Liver (tissue), 9 donors: ENCODE data around the gene BCL7C. TPM values are rescaled to one million over a fixed set of nuclear protein-coding genes. Genes with fewer than 3 reads are reported as not detected.

ENCODE experiments used
- DNase-seq: peaks from one replicate; pipeline ENCODE4 v3.0.0-alpha.2; 2017; ENCODE audit warnings: low spot score
- H3K27ac ChIP-seq, 2 donors: one replicate each; pipeline ENCODE4 v1.7.0; 2013; ENCODE audit warnings: inconsistent platforms in 2 of 2, low read length in 2 of 2, control low read depth in 1 of 2, low read depth in 1 of 2, mild to moderate bottlenecking in 1 of 2
- H3K27me3 ChIP-seq, 4 donors: one replicate each; pipeline versions ENCODE4 v1.6.1 to v1.7.0; 2013; ENCODE audit warnings: low read length in 3 of 4, inconsistent platforms in 1 of 4, mild to moderate bottlenecking in 1 of 4, moderate library complexity in 1 of 4; ENCODE audit not compliant: control insufficient read depth in 4 of 4, insufficient read depth in 4 of 4
- H3K36me3 ChIP-seq, 4 donors: one replicate each; pipeline versions ENCODE4 v1.6.1 to v1.7.0; 2013; ENCODE audit warnings: low read length in 3 of 4, mild to moderate bottlenecking in 3 of 4, low read depth in 1 of 4, moderate library complexity in 1 of 4; ENCODE audit not compliant: control insufficient read depth in 4 of 4, insufficient read depth in 3 of 4
- H3K4me1 ChIP-seq, 4 donors: one replicate each; pipeline versions ENCODE4 v1.6.1 to v1.7.0; 2013; ENCODE audit warnings: low read length in 3 of 4, mild to moderate bottlenecking in 3 of 4, moderate library complexity in 1 of 4; ENCODE audit not compliant: control insufficient read depth in 4 of 4, insufficient read depth in 4 of 4
- H3K4me3 ChIP-seq, 3 donors: one replicate each; pipeline versions ENCODE4 v1.6.1 to v1.7.0; 2013; ENCODE audit warnings: low read length in 3 of 3, control low read depth in 1 of 3, low read depth in 1 of 3, mild to moderate bottlenecking in 1 of 3
- H3K9ac ChIP-seq, 2 donors: one replicate each; pipeline ENCODE4 v1.7.0; 2013; ENCODE audit warnings: low read length in 2 of 2, mild to moderate bottlenecking in 2 of 2, moderate library complexity in 2 of 2, control low read depth in 1 of 2, low read depth in 1 of 2
- H3K9me3 ChIP-seq, 4 donors: one replicate each; pipeline versions ENCODE4 v1.6.1 to v1.7.0; 2013; ENCODE audit warnings: low read length in 3 of 4; ENCODE audit not compliant: control insufficient read depth in 4 of 4
- ATF3 ChIP-seq: IDR thresholded peaks from 2 replicates; pipeline ENCODE4 v1.6.1; 2016; ENCODE audit warnings: antibody characterized with exemption
- EGR1 ChIP-seq, 2 donors: IDR thresholded peaks; 2 replicates each; pipeline ENCODE4 v1.6.1; 2016 to 2018; ENCODE audit warnings: antibody characterized with exemption in 2 of 2, low read depth in 2 of 2
- FOXA1 ChIP-seq: IDR thresholded peaks from 2 replicates; pipeline ENCODE4 v1.6.1; 2016; ENCODE audit warnings: antibody characterized with exemption
- FOXA2 ChIP-seq: IDR thresholded peaks from 2 replicates; pipeline ENCODE4 v1.6.1; 2016; ENCODE audit warnings: antibody characterized with exemption
- GABPA ChIP-seq, 2 donors: IDR thresholded peaks in 1 of 2; conservative IDR thresholded peaks in 1 of 2; 2 replicates each; pipeline ENCODE4 v1.6.1; 2016; ENCODE audit warnings: antibody characterized with exemption in 2 of 2, mild to moderate bottlenecking in 1 of 2, moderate library complexity in 1 of 2
- HNF4A ChIP-seq, 2 donors: conservative IDR thresholded peaks; 2 replicates each; pipeline ENCODE4 v1.6.1; 2016; ENCODE audit warnings: antibody characterized with exemption in 2 of 2, mild to moderate bottlenecking in 2 of 2
- HNF4G ChIP-seq: IDR thresholded peaks from 2 replicates; pipeline ENCODE4 v1.6.1; 2016; ENCODE audit warnings: antibody characterized with exemption
- JUND ChIP-seq, 2 donors: IDR thresholded peaks; 2 replicates each; pipeline ENCODE4 v1.6.1; 2016; ENCODE audit warnings: antibody characterized with exemption in 2 of 2
- NR2F2 ChIP-seq: IDR thresholded peaks from 2 replicates; pipeline ENCODE4 v1.6.1; 2016; ENCODE audit warnings: antibody characterized with exemption
- RAD21 ChIP-seq, 2 donors: IDR thresholded peaks; 2 replicates each; pipeline ENCODE4 v1.6.1; 2016; ENCODE audit warnings: antibody characterized with exemption in 2 of 2, mild to moderate bottlenecking in 2 of 2
- REST ChIP-seq: IDR thresholded peaks from 2 replicates; pipeline ENCODE4 v1.6.1; 2016; ENCODE audit warnings: antibody characterized with exemption, mild to moderate bottlenecking
- RXRA ChIP-seq, 2 donors: IDR thresholded peaks; 2 replicates each; pipeline ENCODE4 v1.6.1; 2017 to 2018; ENCODE audit warnings: antibody characterized with exemption in 2 of 2, mild to moderate bottlenecking in 1 of 2
- SP1 ChIP-seq: IDR thresholded peaks from 2 replicates; pipeline ENCODE4 v1.6.1; 2018; ENCODE audit warnings: antibody characterized with exemption, mild to moderate bottlenecking
- TAF1 ChIP-seq: conservative IDR thresholded peaks from 2 replicates; pipeline ENCODE4 v1.6.1; 2016; ENCODE audit warnings: antibody characterized with exemption, mild to moderate bottlenecking
- YY1 ChIP-seq: IDR thresholded peaks from 2 replicates; pipeline ENCODE4 v1.6.1; 2016; ENCODE audit warnings: antibody characterized with exemption, mild to moderate bottlenecking
- WGBS: extraction: QIAGEN DNeasy Blood & Tissue Kit; methylation state at CpG from one replicate; pipeline ENCODE4 v1.1.7; 2013; 5-methylcytosine and 5-hydroxymethylcytosine counted together
- polyA plus RNA-seq, 2 donors: library from polyadenylated mRNA; stranded (reverse) in 1 of 2; unstranded in 1 of 2; fragments of 200-250 nt in 1 of 2; fragments of >200 nt in 1 of 2; fragmentation: Nextera tagmentation in 1 of 2; extraction: Ambion mirVana in 1 of 2; gene quantifications; one replicate each; pipeline versions ENCODE4 v1.2.1 to v1.2.3, GENCODE V29; 2013 to 2015
- total RNA-seq, 2 donors: library from RNA; depleted of rRNA; stranded (reverse); fragments of >200 nt; gene quantifications; one replicate each; pipeline ENCODE4 v1.2.3, GENCODE V29; 2014
- TF ChIP-seq, protein P1 (sequence below): IDR thresholded peaks from 2 replicates; pipeline ENCODE4 v1.6.1; 2016; ENCODE audit warnings: antibody characterized with exemption
- TF ChIP-seq, protein P2 (sequence below): IDR thresholded peaks from 2 replicates; pipeline ENCODE4 v1.6.1; 2016; ENCODE audit warnings: antibody characterized with exemption
- TF ChIP-seq, protein P3 (sequence below): fragments of 150-350 bp; IDR thresholded peaks from 2 replicates; pipeline ENCODE4 v1.5.1; 2017; ENCODE audit warnings: improper control_type of control experiment, low read depth, low read length; ENCODE audit not compliant: missing input control
- donor health status: healthy.
- donor health status: healthy.
- donor health status: healthy.
- donor health status: healthy.
- donor health status: healthy.

BCL7C gene
- total and polyA plus RNA-seq, 4 donors: 3.4 to 7.1 (median 5.5) TPM

DNA sequence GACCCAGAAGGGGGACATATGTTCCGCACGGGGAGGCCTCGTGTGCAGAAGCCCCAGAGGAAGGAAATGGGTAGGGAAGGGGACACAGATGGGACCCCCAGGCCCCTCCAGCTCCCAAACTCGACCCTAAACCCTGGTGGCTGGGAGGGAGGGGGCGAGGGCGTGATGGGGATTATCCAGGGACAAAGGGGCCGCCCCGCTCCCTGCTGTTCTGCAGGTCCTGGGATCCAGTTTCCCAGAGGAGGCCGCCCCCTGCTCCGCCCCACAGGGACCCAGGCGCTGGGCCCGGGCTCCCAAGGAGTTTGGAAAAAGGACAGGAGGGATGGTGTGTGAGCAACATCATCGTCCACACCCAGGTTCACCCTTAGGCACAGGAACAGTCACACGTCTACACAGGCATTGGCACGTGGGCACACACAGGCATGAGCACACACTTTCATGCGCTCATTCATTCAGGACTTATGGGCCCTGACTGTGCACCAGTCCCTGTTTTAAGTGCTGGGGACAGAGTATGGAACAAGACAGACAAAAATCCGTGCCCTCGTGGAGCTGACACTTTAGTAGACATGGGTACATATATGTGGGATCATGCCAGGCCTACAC lies 16.7 kb upstream of the BCL7C start:
- TF ChIP-seq EGR1 (IDR thresholded peaks at IDR 0.05; ENCODE audit: low read depth in 2 of 2) (no peak), FOXA2 (no peak), HNF4A (conservative IDR thresholded peaks at IDR 0.05) (no peak), RXRA (IDR thresholded peaks at IDR 0.05) (no peak)
- TF ChIP-seq, protein P1, sequence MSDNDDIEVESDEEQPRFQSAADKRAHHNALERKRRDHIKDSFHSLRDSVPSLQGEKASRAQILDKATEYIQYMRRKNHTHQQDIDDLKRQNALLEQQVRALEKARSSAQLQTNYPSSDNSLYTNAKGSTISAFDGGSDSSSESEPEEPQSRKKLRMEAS: no peak
- WGBS: 80% methylated on average over 18 of the region's 18 CpGs
- Histone ChIP-seq H3K27ac (no peak overlapping the region), H3K27me3 (no peaks in the 10 kb centered on the region), H3K9me3 (no peaks in the 10 kb centered on the region), H3K4me1 (no peaks in the 10 kb centered on the region), H3K9ac (no peak overlapping the region), H3K36me3 (no peaks in the 10 kb centered on the region), H3K4me3 (no peak overlapping the region)
- no peak for DNase-seq

GRCh38 chr16:30907064-30907463 lies 13.2 kb upstream of the BCL7C start:
- Histone ChIP-seq H3K9me3 (no peaks in the 10 kb centered on the region), H3K4me1 (peaks cover 0 to 17% (median 0%) of the 10 kb centered on the region in 4 donors), H3K27ac (no peak overlapping the region), H3K27me3 (no peaks in the 10 kb centered on the region), H3K9ac (no peak overlapping the region), H3K36me3 (no peaks in the 10 kb centered on the region), H3K4me3 (no peak overlapping the region)
- 92% methylated on average over 4 of the region's 4 CpGs for WGBS
- no peak for TF ChIP-seq HNF4G
- TF ChIP-seq ATF3: no peak
- no peak for TF ChIP-seq RXRA (IDR thresholded peaks at IDR 0.05)
- no peak for TF ChIP-seq HNF4A (conservative IDR thresholded peaks at IDR 0.05)
- no peak for DNase-seq

DNA sequence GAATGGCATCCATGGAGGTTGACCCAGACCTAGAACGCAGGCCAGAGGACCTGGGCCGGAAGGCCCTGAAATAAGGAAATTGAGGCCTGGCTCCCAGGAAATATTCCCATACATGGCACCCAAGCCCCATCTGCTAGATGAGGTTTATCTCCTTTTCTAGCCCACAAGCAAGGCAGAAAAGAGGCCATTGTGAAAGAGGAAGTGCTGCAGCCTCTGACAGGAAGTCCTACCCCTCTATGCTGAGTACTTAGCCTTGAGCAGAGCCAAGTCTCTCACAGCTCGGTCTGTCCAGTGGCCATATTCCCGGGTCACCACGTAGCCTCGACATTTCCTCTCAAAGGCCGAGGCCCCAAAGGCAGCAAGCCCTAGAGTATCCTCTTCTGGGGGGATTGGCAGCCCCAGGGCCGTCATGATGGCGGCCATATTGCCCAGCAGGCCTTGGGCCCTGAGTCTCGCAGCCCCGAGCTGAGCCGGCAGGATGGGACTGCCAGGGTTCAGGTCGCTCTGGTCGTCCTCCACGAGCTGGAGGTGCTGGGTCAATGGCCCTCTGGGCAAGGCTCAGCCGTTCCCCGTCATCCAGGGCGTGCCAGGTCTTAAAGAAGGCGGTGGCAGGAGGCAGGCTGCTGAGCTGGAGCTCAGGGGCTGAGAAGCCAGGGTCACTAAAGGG lies 10.4 kb upstream of the BCL7C start:
- TF ChIP-seq JUND (IDR thresholded peaks at IDR 0.05): no peak
- TF ChIP-seq RAD21 (IDR thresholded peaks at IDR 0.05): no peak
- TF ChIP-seq YY1: no peak
- TF ChIP-seq EGR1 (IDR thresholded peaks at IDR 0.05; ENCODE audit: low read depth in 2 of 2): no peak
- no peak for TF ChIP-seq NR2F2
- TF ChIP-seq, protein P1: no peak
- no peak for TF ChIP-seq HNF4G
- no peak for TF ChIP-seq HNF4A (conservative IDR thresholded peaks at IDR 0.05)
- no peak for TF ChIP-seq FOXA1
- TF ChIP-seq, protein P2, sequence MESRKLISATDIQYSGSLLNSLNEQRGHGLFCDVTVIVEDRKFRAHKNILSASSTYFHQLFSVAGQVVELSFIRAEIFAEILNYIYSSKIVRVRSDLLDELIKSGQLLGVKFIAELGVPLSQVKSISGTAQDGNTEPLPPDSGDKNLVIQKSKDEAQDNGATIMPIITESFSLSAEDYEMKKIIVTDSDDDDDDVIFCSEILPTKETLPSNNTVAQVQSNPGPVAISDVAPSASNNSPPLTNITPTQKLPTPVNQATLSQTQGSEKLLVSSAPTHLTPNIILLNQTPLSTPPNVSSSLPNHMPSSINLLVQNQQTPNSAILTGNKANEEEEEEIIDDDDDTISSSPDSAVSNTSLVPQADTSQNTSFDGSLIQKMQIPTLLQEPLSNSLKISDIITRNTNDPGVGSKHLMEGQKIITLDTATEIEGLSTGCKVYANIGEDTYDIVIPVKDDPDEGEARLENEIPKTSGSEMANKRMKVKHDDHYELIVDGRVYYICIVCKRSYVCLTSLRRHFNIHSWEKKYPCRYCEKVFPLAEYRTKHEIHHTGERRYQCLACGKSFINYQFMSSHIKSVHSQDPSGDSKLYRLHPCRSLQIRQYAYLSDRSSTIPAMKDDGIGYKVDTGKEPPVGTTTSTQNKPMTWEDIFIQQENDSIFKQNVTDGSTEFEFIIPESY: no peak
- TF ChIP-seq RXRA (IDR thresholded peaks at IDR 0.05): no peak
- TF ChIP-seq SP1: no peak
- TF ChIP-seq TAF1: no peak
- no peak for TF ChIP-seq ATF3
- TF ChIP-seq, protein P3, sequence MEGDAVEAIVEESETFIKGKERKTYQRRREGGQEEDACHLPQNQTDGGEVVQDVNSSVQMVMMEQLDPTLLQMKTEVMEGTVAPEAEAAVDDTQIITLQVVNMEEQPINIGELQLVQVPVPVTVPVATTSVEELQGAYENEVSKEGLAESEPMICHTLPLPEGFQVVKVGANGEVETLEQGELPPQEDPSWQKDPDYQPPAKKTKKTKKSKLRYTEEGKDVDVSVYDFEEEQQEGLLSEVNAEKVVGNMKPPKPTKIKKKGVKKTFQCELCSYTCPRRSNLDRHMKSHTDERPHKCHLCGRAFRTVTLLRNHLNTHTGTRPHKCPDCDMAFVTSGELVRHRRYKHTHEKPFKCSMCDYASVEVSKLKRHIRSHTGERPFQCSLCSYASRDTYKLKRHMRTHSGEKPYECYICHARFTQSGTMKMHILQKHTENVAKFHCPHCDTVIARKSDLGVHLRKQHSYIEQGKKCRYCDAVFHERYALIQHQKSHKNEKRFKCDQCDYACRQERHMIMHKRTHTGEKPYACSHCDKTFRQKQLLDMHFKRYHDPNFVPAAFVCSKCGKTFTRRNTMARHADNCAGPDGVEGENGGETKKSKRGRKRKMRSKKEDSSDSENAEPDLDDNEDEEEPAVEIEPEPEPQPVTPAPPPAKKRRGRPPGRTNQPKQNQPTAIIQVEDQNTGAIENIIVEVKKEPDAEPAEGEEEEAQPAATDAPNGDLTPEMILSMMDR: no peak
- no peak for TF ChIP-seq REST
- TF ChIP-seq FOXA2: no peak
- TF ChIP-seq GABPA (IDR thresholded peaks at IDR 0.05 in 1 of 2, conservative IDR thresholded peaks at IDR 0.05 in 1 of 2): no peak
- no peak overlapping the region for H3K9ac ChIP-seq
- peaks cover 0 to 19% (median 6%) of the 10 kb centered on the region in 4 donors for H3K4me1 ChIP-seq
- H3K36me3 ChIP-seq: no peaks in the 10 kb centered on the region
- no peaks in the 10 kb centered on the region for H3K9me3 ChIP-seq
- no peaks in the 10 kb centered on the region for H3K27me3 ChIP-seq
- H3K27ac ChIP-seq: peak overlapping the region in 1 of 2 donors; percentile 65
- no peak overlapping the region for H3K4me3 ChIP-seq
- 85% methylated on average over 19 of the region's 19 CpGs for WGBS
- no peak for DNase-seq
